IMR-90 (cell line): ENCODE measurements around the gene COX6B2. TPM values are rescaled to one million over a fixed set of nuclear protein-coding genes. Genes with fewer than 3 reads are reported as not detected.
A peak's percentile ranks its signal among the peaks of the same experiment; 100 is the strongest.

Experiments
- ATAC-seq: fragments of 200-7000 bp; cut with Tn5 transposase; 2 replicates; pipeline ENCODE4 v1.9.1; 2020; ENCODE audit warnings: low read depth, mild to moderate bottlenecking, moderate library complexity
- BruUV-seq: library from RNA; stranded (reverse); fragments of 400-500 nt; replicated peaks from 2 replicates; lab custom pipeline; 2021; lab: Mats Ljungman, UMichigan
- CTCF ChIA-PET: fragments of 300-600 bp; formaldehyde crosslinking; extraction: SDS; loops from one replicate; lab custom pipeline; 2021; ENCODE audit warnings: antibody characterized with exemption; lab: Yijun Ruan, JAX
- POLR2A ChIA-PET: fragments of 300-600 bp; sonication (Branson Sonifier 250); formaldehyde crosslinking; loops from one replicate; lab custom pipeline; 2022; ENCODE audit warnings: antibody characterized with exemption; ENCODE audit not compliant: unreplicated experiment; lab: Charles Lee
- DNase-seq: peaks from one replicate; pipeline ENCODE4 v3.0.0; 2013
- H2AFZ ChIP-seq: replicated peaks from 2 replicates; pipeline ENCODE3; 2013; ENCODE audit warnings: low read length, mild to moderate bottlenecking; ENCODE audit not compliant: poor library complexity
- H2AK5ac ChIP-seq: 2 replicates; pipeline ENCODE4 v1.6.1; 2013; ENCODE audit warnings: low read depth, low read length, inconsistent platforms
- H2AK9ac ChIP-seq: replicated peaks from 2 replicates; pipeline ENCODE3; 2013; ENCODE audit warnings: mild to moderate bottlenecking, low read depth, low read length, moderate library complexity; ENCODE audit not compliant: poor library complexity
- H2BK120ac ChIP-seq: 2 replicates; pipeline ENCODE4 v1.6.1; 2013; ENCODE audit warnings: low read depth, low read length, inconsistent platforms
- H2BK15ac ChIP-seq: 3 replicates; pipeline ENCODE4 v1.6.1; 2013; ENCODE audit warnings: low read depth, low read length, inconsistent platforms
- H2BK20ac ChIP-seq: 2 replicates; pipeline ENCODE4 v1.6.1; 2013; ENCODE audit warnings: low read depth, mild to moderate bottlenecking, inconsistent platforms, low read length, moderate library complexity
- H2BK5ac ChIP-seq: 2 replicates; pipeline ENCODE4 v1.6.1; 2013; ENCODE audit warnings: mild to moderate bottlenecking, low read depth, low read length, inconsistent platforms; ENCODE audit not compliant: poor library complexity, severe bottlenecking
- H3K14ac ChIP-seq: replicated peaks from 2 replicates; pipeline ENCODE4 v1.6.1; 2013; ENCODE audit warnings: low read depth, low read length, inconsistent platforms
- H3K18ac ChIP-seq: 2 replicates; pipeline ENCODE4 v1.6.1; 2013; ENCODE audit warnings: low read depth, low read length, control low read depth
- H3K23ac ChIP-seq: 2 replicates; pipeline ENCODE4 v1.6.1; 2013; ENCODE audit warnings: low read depth, low read length, inconsistent platforms
- H3K27ac ChIP-seq: 2 replicates; pipeline ENCODE4 v1.5.1; 2013; ENCODE audit warnings: mild to moderate bottlenecking, control low read depth, low read length; ENCODE audit not compliant: insufficient read depth
- H3K27me3 ChIP-seq: 2 replicates; pipeline ENCODE4 v1.6.1; 2013; ENCODE audit warnings: low read length; ENCODE audit not compliant: control insufficient read depth, insufficient read depth
- H3K36me3 ChIP-seq: 2 replicates; pipeline ENCODE4 v1.6.1; 2013; ENCODE audit warnings: low read length, mixed read lengths; ENCODE audit not compliant: control insufficient read depth, insufficient read depth
- H3K4ac ChIP-seq: 2 replicates; pipeline ENCODE4 v1.6.1; 2013; ENCODE audit warnings: low read depth, low read length, inconsistent platforms
- H3K4me1 ChIP-seq: 2 replicates; pipeline ENCODE4 v1.6.1; 2013; ENCODE audit warnings: low read length, mixed read lengths; ENCODE audit not compliant: control insufficient read depth, insufficient read depth
- H3K4me2 ChIP-seq: 2 replicates; pipeline ENCODE4 v1.6.1; 2013; ENCODE audit warnings: low read depth, mild to moderate bottlenecking, control low read depth, low read length, moderate library complexity
- H3K4me3 ChIP-seq: 2 replicates; pipeline ENCODE4 v1.5.1; 2013; ENCODE audit warnings: low read depth, mild to moderate bottlenecking, control low read depth, low read length, moderate library complexity; ENCODE audit not compliant: insufficient read depth
- H3K56ac ChIP-seq: 2 replicates; pipeline ENCODE4 v1.6.1; 2013; ENCODE audit warnings: low read length, inconsistent platforms; ENCODE audit not compliant: insufficient read depth; ENCODE audit errors: extremely low read depth
- H3K79me1 ChIP-seq, 2 experiments: 2 replicates each; pipeline ENCODE4 v1.6.1; 2013; ENCODE audit warnings: low read length in 2 of 2, inconsistent platforms in 1 of 2, low read depth in 1 of 2
- H3K9ac ChIP-seq: 2 replicates; pipeline ENCODE4 v1.6.1; 2013; ENCODE audit warnings: low read depth, low read length, control low read depth
- H3K9me1 ChIP-seq: 2 replicates; pipeline ENCODE4 v1.6.1; 2013; ENCODE audit warnings: low read length, inconsistent platforms; ENCODE audit not compliant: insufficient read depth
- H3K9me3 ChIP-seq: 2 replicates; pipeline ENCODE4 v1.6.1; 2013; ENCODE audit warnings: low read length; ENCODE audit not compliant: control insufficient read depth, insufficient read depth
- H4K20me1 ChIP-seq: 2 replicates; pipeline ENCODE4 v1.6.1; 2013; ENCODE audit warnings: low read length, inconsistent platforms; ENCODE audit not compliant: insufficient read depth
- H4K5ac ChIP-seq: 2 replicates; pipeline ENCODE4 v1.6.1; 2013; ENCODE audit warnings: mild to moderate bottlenecking, low read depth, low read length, control low read depth
- H4K8ac ChIP-seq, 2 experiments: 2 replicates each; pipeline ENCODE4 v1.6.1; 2013; ENCODE audit warnings: low read depth in 2 of 2, low read length in 2 of 2, control low read depth in 1 of 2, inconsistent platforms in 1 of 2
- H4K91ac ChIP-seq: 2 replicates; pipeline ENCODE4 v1.6.1; 2013; ENCODE audit warnings: low read depth, low read length, inconsistent platforms; ENCODE audit not compliant: insufficient read depth
- BHLHE40 ChIP-seq: fragments of 150-350 bp; IDR thresholded peaks from 2 replicates; pipeline ENCODE4 v1.6.1; 2016; ENCODE audit warnings: mild to moderate bottlenecking, low read depth, low read length
- MAZ ChIP-seq: IDR thresholded peaks from 2 replicates; pipeline ENCODE4 v1.6.1; 2012; ENCODE audit warnings: low read depth, mild to moderate bottlenecking, low read length, improper control_type of control experiment, moderate library complexity, borderline replicate concordance
- NFE2L2 ChIP-seq: fragments of 150-350 bp; IDR thresholded peaks from 2 replicates; pipeline ENCODE4 v1.6.1; 2016; ENCODE audit warnings: low read depth, mild to moderate bottlenecking, low read length
- RAD21 ChIP-seq: IDR thresholded peaks from 2 replicates; pipeline ENCODE4 v1.6.1; 2012; ENCODE audit warnings: low read length, improper control_type of control experiment
- WGBS, 2 experiments: methylation state at CpG; one replicate each; pipeline versions ENCODE4 v1.1.5 to v1.1.7; 2013; ENCODE audit warnings: missing lambda C conversion rate in 2 of 2; ENCODE audit not compliant: insufficient read length in 1 of 2; ENCODE audit errors: extremely low coverage in 2 of 2; 5-methylcytosine and 5-hydroxymethylcytosine counted together
- dilution Hi-C: fragments of 300-500 bp; cut with HindIII; formaldehyde crosslinking; loops from one replicate; pipeline ENCODE4 v1.14.3; 2018; ENCODE audit warnings: low sequenced_read_pairs; ENCODE audit not compliant: unreplicated experiment
- in situ Hi-C: fragments of 300-500 bp; cut with MboI; formaldehyde crosslinking; loops from 3 replicates; pipeline ENCODE4 v1.14.3; 2019; ENCODE audit warnings: low sequenced_read_pairs, inconsistent platforms, mixed read lengths
- intact Hi-C: fragments of 100-400 bp; cut with micrococcal nuclease; formaldehyde crosslinking; loops from 2 replicates; pipeline ENCODE4 v1.10.0; 2022
- polyA plus RNA-seq, 3 experiments: library from polyadenylated mRNA; depleted of rRNA; stranded (reverse); fragments of >200 nt; gene quantifications; 2 replicates each; pipeline ENCODE4 v1.2.3, GENCODE V29; 2012; ENCODE audit warnings: low replicate concordance in 1 of 3
- total RNA-seq: library from RNA; depleted of rRNA; stranded (reverse); fragments of >200 nt; gene quantifications from 2 replicates; pipeline ENCODE4 v1.2.3, GENCODE V29; 2012

Gene COX6B2
- total and polyA plus RNA-seq, 2 of the 4 experiments (the other 2 are of a cell fraction), result 0.19 TPM; not detected in 1

DNA sequence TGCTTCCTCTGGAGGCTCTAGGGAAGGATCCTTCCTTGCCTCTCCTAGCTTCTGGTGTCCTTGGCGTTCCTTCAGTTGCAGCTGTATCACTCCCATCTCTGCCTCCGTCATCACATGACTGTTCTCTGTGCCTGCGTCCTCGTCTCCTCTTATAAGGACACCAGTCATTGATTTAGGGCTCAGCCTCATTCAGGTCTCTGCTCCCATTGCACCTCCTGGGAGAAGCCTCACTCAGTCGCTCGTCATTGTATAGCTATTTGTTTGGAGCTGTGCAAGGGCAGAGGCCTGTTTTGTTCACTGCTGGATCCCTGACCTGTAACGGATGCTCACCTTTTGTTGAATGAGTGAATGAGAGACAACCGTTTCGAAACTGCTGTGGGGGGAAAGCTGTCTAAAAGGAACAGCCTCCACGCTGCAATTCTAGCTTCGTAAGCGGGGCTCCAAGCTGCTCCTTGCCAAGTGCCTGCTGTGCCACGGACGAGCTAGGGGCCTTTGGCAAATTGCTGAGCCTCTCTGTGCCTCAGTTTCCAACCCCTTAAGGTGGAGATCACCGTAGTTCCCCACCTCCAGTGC is 53.5 kb downstream of the COX6B2 start:
- Histone ChIP-seq H4K8ac (peak overlapping the region in 1 of 2 experiments; percentile 94; a peak in 1 of 4 replicates), H3K9ac (no peak overlapping the region), H3K9me3 (no peaks in the 10 kb centered on the region), H3K27me3 (no peaks in the 10 kb centered on the region), H2AFZ (no peak overlapping the region), H3K56ac (no peak overlapping the region), H2BK15ac (no peak overlapping the region), H3K36me3 (peaks cover 43% of the 10 kb centered on the region), H3K4me2 (no peak overlapping the region), H2BK20ac (no peak overlapping the region), H3K23ac (no peak overlapping the region), H3K79me1 (no peaks in the 10 kb centered on the region), H2AK5ac (no peak overlapping the region), H3K9me1 (no peaks in the 10 kb centered on the region), H3K4me1 (no peaks in the 10 kb centered on the region), H3K27ac (no peak overlapping the region), H3K14ac (no peak overlapping the region), H4K91ac (no peak overlapping the region), H3K4ac (no peak overlapping the region), H2BK5ac (no peak overlapping the region), H3K4me3 (no peak overlapping the region), H4K5ac (no peak overlapping the region), H2BK120ac (no peak overlapping the region), H2AK9ac (peak overlapping the region; percentile 48), H3K18ac (no peak overlapping the region), H4K20me1 (no peaks in the 10 kb centered on the region)
- ChIA-PET POLR2A (interaction anchor here (1.0 kb wide), 1 partner anchor 104 kb away, joined by 4 read pairs; no protein-coding TSS in a partner anchor), CTCF (interaction anchor here (0.6 to 2.0 kb wide), 7 partner anchors 13 to 83 kb away, joined by 3 to 11 read pairs (median 3); partner anchors contain the start of genes KMT5C and TMEM238)
- intact Hi-C loops, result loop anchor here (5.0 kb wide), 1 partner anchor 86 kb away; the partner anchor contains the start of gene RPL28
- in situ Hi-C loops, result no loop called here
- BruUV-seq, result no TSS peak
- dilution Hi-C loops, result no loop called here
- 79% methylated on average over 8 of the region's 15 CpGs; no CpG with 5 or more reads in 1 of the 2 experiments for WGBS, 2 experiments
- DNase-seq (no peak), ATAC-seq (no peak)
- no peak for TF ChIP-seq BHLHE40
- no peak for TF ChIP-seq RAD21
- TF ChIP-seq MAZ, result no peak
- no peak for TF ChIP-seq NFE2L2
